ENCODE data around the gene SLC26A1. TPM values are rescaled to one million over a fixed set of nuclear protein-coding genes. Genes with fewer than 3 reads are reported as not detected.

Gene SLC26A1
- total and polyA plus RNA-seq, 2 of the 13 experiments (the other 11 are each of a cell fraction or from before 2014, with no cell fraction given) = 5.4 to 22.9 TPM

DNA sequence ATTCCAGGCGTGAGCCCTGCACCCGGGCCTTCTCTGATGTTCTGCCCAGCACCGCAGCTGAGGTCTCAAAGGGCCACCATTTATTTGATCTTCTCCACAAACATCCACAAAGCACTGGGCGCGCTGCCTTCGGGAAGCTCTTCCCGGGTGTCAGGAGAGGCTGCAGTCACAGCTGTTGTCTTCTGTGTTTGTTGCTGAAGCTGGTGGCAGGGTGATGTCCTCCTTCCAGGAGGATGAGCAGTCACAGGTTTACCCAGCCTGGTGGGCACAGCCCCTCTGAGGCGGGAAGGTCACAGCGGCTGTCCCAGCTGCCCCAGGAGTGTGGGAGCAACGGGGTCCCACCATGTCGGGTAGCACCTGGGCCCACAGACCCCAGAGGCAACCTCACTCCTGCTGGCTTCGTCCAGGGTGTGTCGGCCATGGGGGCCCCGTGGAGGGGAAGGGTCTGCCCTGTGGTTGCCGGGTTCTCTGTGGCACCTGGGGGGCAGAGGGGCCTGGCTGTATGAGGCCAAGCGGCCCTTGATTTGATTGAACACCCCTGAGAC, 45.8 kb upstream of the SLC26A1 start:
- no peak overlapping the region for H3K27ac ChIP-seq (ENCODE audit: extremely low read length, insufficient read depth, low read length)
- no peak overlapping the region for H2AFZ ChIP-seq (ENCODE audit: low read length)
- H3K79me2 ChIP-seq (ENCODE audit: insufficient read depth, low read length) = no peaks in the 10 kb centered on the region
- 6% methylated on average over 3 of the region's 16 CpGs for WGBS (ENCODE audit: low lambda C conversion rate)
- peak overlapping the region; percentile 46; the same call in 1 of the 2 replicates for H3K4me2 ChIP-seq (ENCODE audit: low read depth, low read length)
- H3K27me3 ChIP-seq (ENCODE audit: control insufficient read depth in 1 of 2, insufficient read depth in 2 of 2, low read length in 2 of 2) = peaks cover 21 to 72% of the 10 kb centered on the region in 2 experiments
- intact Hi-C loops (cut with micrococcal nuclease; ENCODE audit: unreplicated experiment) = loop anchor here (5.0 kb wide), 1 partner anchor 33 kb away; no protein-coding TSS in a partner anchor
- peak overlapping the region in 1 of 3 experiments; percentile 14; a peak in 1 of 6 replicates for H3K4me3 ChIP-seq (replicated peaks in 1 of 3; ENCODE audit: insufficient read depth in 1 of 3, low read depth in 2 of 3, low read length in 3 of 3)
- in situ Hi-C loops (cut with HindIII; ENCODE audit: extremely low pct_ligation_motif_present, low pct_unique_long_range_greater_than_20kb) = no loop called here
- DNase-seq (ENCODE audit: low spot score) (peak; percentile 59), FAIRE-seq (no peak), ATAC-seq (peak; percentile 10)
- H3K4me1 ChIP-seq (ENCODE audit: insufficient read depth, low read length) = peaks cover 78% of the 10 kb centered on the region
- CTCF ChIA-PET (ENCODE audit: low intra/inter-chr PET ratio, low total read pairs) = no interaction called here
- H3K9ac ChIP-seq (ENCODE audit: insufficient read depth, low read depth, low read length) = no peak overlapping the region
- POLR2A ChIA-PET = no interaction called here
- no peaks in the 10 kb centered on the region for H3K9me3 ChIP-seq (ENCODE audit: low read length)
- BruUV-seq (replicated peaks) = no TSS peak
- no peaks in the 10 kb centered on the region for H3K36me3 ChIP-seq (replicated peaks in 1 of 2; ENCODE audit: control insufficient read depth in 1 of 2, insufficient read depth in 2 of 2, low read length in 2 of 2)
- peaks cover 3% of the 10 kb centered on the region; the same call in 1 of the 2 replicates for H4K20me1 ChIP-seq (ENCODE audit: insufficient read depth, low read length)
- TF ChIP-seq XRCC5 (optimal IDR thresholded peaks at IDR 0.05; ENCODE audit: low read length) = no peak
- TF ChIP-seq ZNF337 (CRISPR knock-in tag; IDR thresholded peaks at IDR 0.05; ENCODE audit: borderline replicate concordance, low read depth) = no peak
- no peak for TF ChIP-seq SRSF4 (IDR thresholded peaks at IDR 0.05; ENCODE audit: low read depth, low read length, poor library complexity, severe bottlenecking)
- peak; percentile 70 for TF ChIP-seq BCL6 (CRISPR knock-in tag; IDR thresholded peaks at IDR 0.05)
- TF ChIP-seq, protein P1, sequence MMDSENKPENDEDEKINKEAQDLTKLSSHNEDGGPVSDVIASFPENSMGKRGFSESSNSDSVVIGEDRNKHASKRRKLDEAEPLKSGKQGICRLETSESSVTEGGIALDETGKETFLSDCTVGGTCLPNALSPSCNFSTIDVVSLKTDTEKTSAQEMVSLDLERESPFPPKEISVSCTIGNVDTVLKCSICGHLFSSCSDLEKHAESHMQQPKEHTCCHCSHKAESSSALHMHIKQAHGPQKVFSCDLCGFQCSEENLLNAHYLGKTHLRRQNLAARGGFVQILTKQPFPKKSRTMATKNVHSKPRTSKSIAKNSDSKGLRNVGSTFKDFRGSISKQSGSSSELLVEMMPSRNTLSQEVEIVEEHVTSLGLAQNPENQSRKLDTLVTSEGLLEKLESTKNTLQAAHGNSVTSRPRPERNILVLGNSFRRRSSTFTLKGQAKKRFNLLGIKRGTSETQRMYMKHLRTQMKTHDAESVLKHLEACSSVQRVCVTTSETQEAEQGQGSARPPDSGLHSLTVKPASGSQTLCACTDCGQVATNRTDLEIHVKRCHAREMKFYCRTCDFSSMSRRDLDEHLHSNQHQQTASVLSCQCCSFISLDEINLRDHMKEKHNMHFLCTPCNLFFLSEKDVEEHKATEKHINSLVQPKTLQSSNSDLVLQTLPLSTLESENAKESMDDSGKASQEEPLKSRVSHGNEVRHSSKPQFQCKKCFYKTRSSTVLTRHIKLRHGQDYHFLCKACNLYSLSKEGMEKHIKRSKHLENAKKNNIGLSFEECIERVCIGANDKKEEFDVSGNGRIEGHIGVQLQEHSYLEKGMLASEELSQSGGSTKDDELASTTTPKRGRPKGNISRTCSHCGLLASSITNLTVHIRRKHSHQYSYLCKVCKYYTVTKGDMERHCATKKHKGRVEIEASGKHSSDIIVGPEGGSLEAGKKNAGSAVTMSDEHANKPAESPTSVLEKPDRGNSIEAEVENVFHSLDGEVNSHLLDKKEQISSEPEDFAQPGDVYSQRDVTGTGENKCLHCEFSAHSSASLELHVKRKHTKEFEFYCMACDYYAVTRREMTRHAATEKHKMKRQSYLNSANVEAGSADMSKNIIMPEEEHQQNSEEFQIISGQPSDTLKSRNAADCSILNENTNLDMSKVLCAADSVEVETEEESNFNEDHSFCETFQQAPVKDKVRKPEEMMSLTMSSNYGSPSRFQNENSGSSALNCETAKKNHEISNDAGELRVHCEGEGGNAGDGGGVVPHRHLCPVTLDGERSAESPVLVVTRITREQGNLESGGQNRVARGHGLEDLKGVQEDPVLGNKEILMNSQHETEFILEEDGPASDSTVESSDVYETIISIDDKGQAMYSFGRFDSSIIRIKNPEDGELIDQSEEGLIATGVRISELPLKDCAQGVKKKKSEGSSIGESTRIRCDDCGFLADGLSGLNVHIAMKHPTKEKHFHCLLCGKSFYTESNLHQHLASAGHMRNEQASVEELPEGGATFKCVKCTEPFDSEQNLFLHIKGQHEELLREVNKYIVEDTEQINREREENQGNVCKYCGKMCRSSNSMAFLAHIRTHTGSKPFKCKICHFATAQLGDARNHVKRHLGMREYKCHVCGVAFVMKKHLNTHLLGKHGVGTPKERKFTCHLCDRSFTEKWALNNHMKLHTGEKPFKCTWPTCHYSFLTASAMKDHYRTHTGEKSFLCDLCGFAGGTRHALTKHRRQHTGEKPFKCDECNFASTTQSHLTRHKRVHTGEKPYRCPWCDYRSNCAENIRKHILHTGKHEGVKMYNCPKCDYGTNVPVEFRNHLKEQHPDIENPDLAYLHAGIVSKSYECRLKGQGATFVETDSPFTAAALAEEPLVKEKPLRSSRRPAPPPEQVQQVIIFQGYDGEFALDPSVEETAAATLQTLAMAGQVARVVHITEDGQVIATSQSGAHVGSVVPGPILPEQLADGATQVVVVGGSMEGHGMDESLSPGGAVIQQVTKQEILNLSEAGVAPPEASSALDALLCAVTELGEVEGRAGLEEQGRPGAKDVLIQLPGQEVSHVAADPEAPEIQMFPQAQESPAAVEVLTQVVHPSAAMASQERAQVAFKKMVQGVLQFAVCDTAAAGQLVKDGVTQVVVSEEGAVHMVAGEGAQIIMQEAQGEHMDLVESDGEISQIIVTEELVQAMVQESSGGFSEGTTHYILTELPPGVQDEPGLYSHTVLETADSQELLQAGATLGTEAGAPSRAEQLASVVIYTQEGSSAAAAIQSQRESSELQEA (CRISPR knock-in tag; IDR thresholded peaks at IDR 0.05; ENCODE audit: not compliant biosample characterization) = no peak
- TF ChIP-seq, protein P2, sequence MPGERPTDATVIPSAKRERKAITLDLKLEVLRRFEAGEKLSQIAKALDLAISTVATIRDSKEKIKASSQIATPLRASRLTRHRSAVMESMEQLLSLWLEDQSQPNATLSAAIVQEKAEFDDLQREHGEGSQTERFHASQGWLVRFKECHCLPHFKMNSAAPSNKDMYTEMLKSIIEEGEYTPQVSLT (CRISPR knock-in tag; IDR thresholded peaks at IDR 0.05; ENCODE audit: borderline replicate concordance, low read depth) = no peak
- TF ChIP-seq, protein P3, sequence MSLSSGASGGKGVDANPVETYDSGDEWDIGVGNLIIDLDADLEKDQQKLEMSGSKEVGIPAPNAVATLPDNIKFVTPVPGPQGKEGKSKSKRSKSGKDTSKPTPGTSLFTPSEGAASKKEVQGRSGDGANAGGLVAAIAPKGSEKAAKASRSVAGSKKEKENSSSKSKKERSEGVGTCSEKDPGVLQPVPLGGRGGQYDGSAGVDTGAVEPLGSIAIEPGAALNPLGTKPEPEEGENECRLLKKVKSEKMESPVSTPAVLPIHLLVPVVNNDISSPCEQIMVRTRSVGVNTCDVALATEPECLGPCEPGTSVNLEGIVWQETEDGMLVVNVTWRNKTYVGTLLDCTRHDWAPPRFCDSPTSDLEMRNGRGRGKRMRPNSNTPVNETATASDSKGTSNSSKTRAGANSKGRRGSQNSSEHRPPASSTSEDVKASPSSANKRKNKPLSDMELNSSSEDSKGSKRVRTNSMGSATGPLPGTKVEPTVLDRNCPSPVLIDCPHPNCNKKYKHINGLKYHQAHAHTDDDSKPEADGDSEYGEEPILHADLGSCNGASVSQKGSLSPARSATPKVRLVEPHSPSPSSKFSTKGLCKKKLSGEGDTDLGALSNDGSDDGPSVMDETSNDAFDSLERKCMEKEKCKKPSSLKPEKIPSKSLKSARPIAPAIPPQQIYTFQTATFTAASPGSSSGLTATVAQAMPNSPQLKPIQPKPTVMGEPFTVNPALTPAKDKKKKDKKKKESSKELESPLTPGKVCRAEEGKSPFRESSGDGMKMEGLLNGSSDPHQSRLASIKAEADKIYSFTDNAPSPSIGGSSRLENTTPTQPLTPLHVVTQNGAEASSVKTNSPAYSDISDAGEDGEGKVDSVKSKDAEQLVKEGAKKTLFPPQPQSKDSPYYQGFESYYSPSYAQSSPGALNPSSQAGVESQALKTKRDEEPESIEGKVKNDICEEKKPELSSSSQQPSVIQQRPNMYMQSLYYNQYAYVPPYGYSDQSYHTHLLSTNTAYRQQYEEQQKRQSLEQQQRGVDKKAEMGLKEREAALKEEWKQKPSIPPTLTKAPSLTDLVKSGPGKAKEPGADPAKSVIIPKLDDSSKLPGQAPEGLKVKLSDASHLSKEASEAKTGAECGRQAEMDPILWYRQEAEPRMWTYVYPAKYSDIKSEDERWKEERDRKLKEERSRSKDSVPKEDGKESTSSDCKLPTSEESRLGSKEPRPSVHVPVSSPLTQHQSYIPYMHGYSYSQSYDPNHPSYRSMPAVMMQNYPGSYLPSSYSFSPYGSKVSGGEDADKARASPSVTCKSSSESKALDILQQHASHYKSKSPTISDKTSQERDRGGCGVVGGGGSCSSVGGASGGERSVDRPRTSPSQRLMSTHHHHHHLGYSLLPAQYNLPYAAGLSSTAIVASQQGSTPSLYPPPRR (CRISPR knock-in tag; IDR thresholded peaks at IDR 0.05; ENCODE audit: borderline replicate concordance) = no peak
- TF ChIP-seq, protein P4, sequence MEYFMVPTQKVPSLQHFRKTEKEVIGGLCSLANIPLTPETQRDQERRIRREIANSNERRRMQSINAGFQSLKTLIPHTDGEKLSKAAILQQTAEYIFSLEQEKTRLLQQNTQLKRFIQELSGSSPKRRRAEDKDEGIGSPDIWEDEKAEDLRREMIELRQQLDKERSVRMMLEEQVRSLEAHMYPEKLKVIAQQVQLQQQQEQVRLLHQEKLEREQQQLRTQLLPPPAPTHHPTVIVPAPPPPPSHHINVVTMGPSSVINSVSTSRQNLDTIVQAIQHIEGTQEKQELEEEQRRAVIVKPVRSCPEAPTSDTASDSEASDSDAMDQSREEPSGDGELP (IDR thresholded peaks at IDR 0.05; ENCODE audit: borderline replicate concordance, low read depth) = peak; percentile 57; the same call in 1 of the 2 replicates

All from HepG2 (cell line).